Activated CD4-positive, alpha-beta memory T cell treated with anti-CD3 and anti-CD28 coated beads for 36 hours (primary cell): ENCODE measurements around the gene CCL22. TPM values are rescaled to one million over a fixed set of nuclear protein-coding genes. Genes with fewer than 3 reads are reported as not detected.
"Not testable (repeated sequence)": the region's sequence is repeated elsewhere in the genome, so short reads cannot be mapped to it uniquely, and the experiment has no call there.

ENCODE experiments used
- CTCF ChIA-PET: fragments of 350-600 bp; sonication (Branson Sonifier 250); formaldehyde crosslinking; loops from one replicate; lab custom pipeline; 2021; ENCODE audit warnings: antibody characterized with exemption, inconsistent platforms; lab: Charles Lee
- POLR2A ChIA-PET: fragments of 350-600 bp; sonication (Branson Sonifier 250); formaldehyde crosslinking; loops from one replicate; lab custom pipeline; 2021; ENCODE audit warnings: antibody characterized with exemption; lab: Charles Lee
- DNase-seq: peaks from one replicate; pipeline ENCODE4 v3.0.0-alpha.2; 2020
- H3K27ac Mint-ChIP-seq: one replicate; pipeline ENCODE4 v1.8.0; 2021; ENCODE audit warnings: mixed read lengths
- H3K27me3 Mint-ChIP-seq: one replicate; pipeline ENCODE4 v1.8.0; 2021; ENCODE audit warnings: mixed read lengths
- H3K36me3 Mint-ChIP-seq: one replicate; pipeline ENCODE4 v1.8.0; 2021; ENCODE audit warnings: mixed read lengths
- H3K4me1 Mint-ChIP-seq: one replicate; pipeline ENCODE4 v1.8.0; 2021; ENCODE audit warnings: low read depth, mixed read lengths
- H3K4me3 Mint-ChIP-seq: one replicate; pipeline ENCODE4 v1.8.0; 2021; ENCODE audit warnings: mild to moderate bottlenecking, mixed read lengths
- H3K9me3 Mint-ChIP-seq: one replicate; pipeline ENCODE4 v1.8.0; 2021; ENCODE audit warnings: mixed read lengths
- intact Hi-C: fragments of 100-400 bp; cut with micrococcal nuclease; formaldehyde crosslinking; loops from one replicate; pipeline ENCODE4 v1.15.1; 2023
- total RNA-seq, 2 experiments: library from RNA; stranded (reverse); gene quantifications; one replicate each; pipeline ENCODE4 v1.2.3, GENCODE V29; 2021

Gene CCL22
- total RNA-seq, 2 experiments from 2014 or later: 1.5 to 1.7 TPM

- H3K4me3 Mint-ChIP-seq: no peak overlapping the region
- H3K9me3 Mint-ChIP-seq: peaks cover 10% of the 10 kb centered on the region
- H3K27ac Mint-ChIP-seq: no peak overlapping the region
- H3K36me3 Mint-ChIP-seq: no peaks in the 10 kb centered on the region
- intact Hi-C loops: no loop called here
- POLR2A ChIA-PET: no interaction called here
- CTCF ChIA-PET: interaction anchor here (2.4 kb wide), 1 partner anchor 85 kb away, joined by 6 read pairs; no protein-coding TSS in a partner anchor
- DNase-seq: no peak
- peaks cover 7% of the 10 kb centered on the region for H3K27me3 Mint-ChIP-seq
- H3K4me1 Mint-ChIP-seq: peaks cover 3% of the 10 kb centered on the region
These were observed 27.2 kb upstream of the CCL22 start for GRCh38 chr16:57331355-57331754.

GRCh38 chr16:57333402-57333801 is 25.2 kb upstream of the CCL22 start:
- no peak for DNase-seq
- intact Hi-C loops: no loop called here
- H3K9me3 Mint-ChIP-seq: peaks cover 8% of the 10 kb centered on the region
- POLR2A ChIA-PET: no interaction called here
- H3K36me3 Mint-ChIP-seq: no peaks in the 10 kb centered on the region
- CTCF ChIA-PET: no interaction called here
- peaks cover 7% of the 10 kb centered on the region for H3K27me3 Mint-ChIP-seq
- no peak overlapping the region for H3K27ac Mint-ChIP-seq
- H3K4me3 Mint-ChIP-seq: no peak overlapping the region
- peaks cover 3% of the 10 kb centered on the region for H3K4me1 Mint-ChIP-seq

GRCh38 chr16:57335366-57335765 is 23.2 kb upstream of the CCL22 start:
- ChIA-PET CTCF (no interaction called here), POLR2A (no interaction called here)
- no peak for DNase-seq
- H3K9me3 Mint-ChIP-seq: peaks cover 8% of the 10 kb centered on the region
- peaks cover 9% of the 10 kb centered on the region for H3K27me3 Mint-ChIP-seq
- H3K36me3 Mint-ChIP-seq: no peaks in the 10 kb centered on the region
- peaks cover 8% of the 10 kb centered on the region for H3K4me1 Mint-ChIP-seq
- no peak overlapping the region for H3K27ac Mint-ChIP-seq
- H3K4me3 Mint-ChIP-seq: no peak overlapping the region
- intact Hi-C loops: no loop called here

- Mint-ChIP-seq H3K27me3 (peaks cover 26% of the 10 kb centered on the region), H3K4me3 (no peak overlapping the region), H3K27ac (no peak overlapping the region), H3K36me3 (no peaks in the 10 kb centered on the region), H3K9me3 (no peaks in the 10 kb centered on the region), H3K4me1 (peaks cover 15% of the 10 kb centered on the region)
- ChIA-PET CTCF (no interaction called here), POLR2A (no interaction called here)
- intact Hi-C loops: no loop called here
- no peak for DNase-seq
These were observed 17.5 kb upstream of the CCL22 start for GRCh38 chr16:57341062-57341440.

- Mint-ChIP-seq H3K36me3 (no peaks in the 10 kb centered on the region), H3K4me3 (no peak overlapping the region), H3K27ac (no peak overlapping the region), H3K4me1 (peaks cover 15% of the 10 kb centered on the region), H3K27me3 (peaks cover 30% of the 10 kb centered on the region), H3K9me3 (no peaks in the 10 kb centered on the region)
- ChIA-PET CTCF (no interaction called here), POLR2A (no interaction called here)
- no peak for DNase-seq
- intact Hi-C loops: no loop called here
These were observed 16.9 kb upstream of the CCL22 start for GRCh38 chr16:57341441-57342303.

GRCh38 chr16:57342606-57343005 is 16.0 kb upstream of the CCL22 start:
- H3K9me3 Mint-ChIP-seq, H3K4me3 Mint-ChIP-seq, H3K27ac Mint-ChIP-seq, POLR2A ChIA-PET, CTCF ChIA-PET, H3K36me3 Mint-ChIP-seq, DNase-seq, intact Hi-C loops: not testable (repeated sequence)
- Mint-ChIP-seq H3K27me3 (peaks cover 37% of the 10 kb centered on the region), H3K4me1 (peaks cover 15% of the 10 kb centered on the region)

- Mint-ChIP-seq H3K27me3 (peaks cover 42% of the 10 kb centered on the region), H3K4me1 (peaks cover 15% of the 10 kb centered on the region), H3K9me3 (no peaks in the 10 kb centered on the region), H3K27ac (no peak overlapping the region), H3K36me3 (no peaks in the 10 kb centered on the region), H3K4me3 (no peak overlapping the region)
- ChIA-PET CTCF (no interaction called here), POLR2A (no interaction called here)
- DNase-seq: no peak
- intact Hi-C loops: no loop called here
These were observed 15.4 kb upstream of the CCL22 start for GRCh38 chr16:57343221-57343620.

GRCh38 chr16:57344094-57344493 is 14.5 kb upstream of the CCL22 start:
- POLR2A ChIA-PET, DNase-seq, intact Hi-C loops, H3K4me3 Mint-ChIP-seq, H3K36me3 Mint-ChIP-seq, H3K9me3 Mint-ChIP-seq, H3K27ac Mint-ChIP-seq, CTCF ChIA-PET: not testable (repeated sequence)
- Mint-ChIP-seq H3K27me3 (peaks cover 50% of the 10 kb centered on the region), H3K4me1 (peaks cover 18% of the 10 kb centered on the region)

- DNase-seq: no peak
- ChIA-PET CTCF (no interaction called here), POLR2A (no interaction called here)
- intact Hi-C loops: no loop called here
- H3K9me3 Mint-ChIP-seq: no peaks in the 10 kb centered on the region
- peaks cover 18% of the 10 kb centered on the region for H3K4me1 Mint-ChIP-seq
- no peak overlapping the region for H3K4me3 Mint-ChIP-seq
- peaks cover 53% of the 10 kb centered on the region for H3K27me3 Mint-ChIP-seq
- no peaks in the 10 kb centered on the region for H3K36me3 Mint-ChIP-seq
- no peak overlapping the region for H3K27ac Mint-ChIP-seq
These were observed 13.6 kb upstream of the CCL22 start for GRCh38 chr16:57345021-57345420.

GRCh38 chr16:57345666-57346204 is 12.8 kb upstream of the CCL22 start:
- Mint-ChIP-seq H3K27ac (no peak overlapping the region), H3K4me3 (no peak overlapping the region), H3K36me3 (no peaks in the 10 kb centered on the region), H3K9me3 (no peaks in the 10 kb centered on the region), H3K4me1 (peaks cover 18% of the 10 kb centered on the region), H3K27me3 (peaks cover 54% of the 10 kb centered on the region)
- DNase-seq: no peak
- POLR2A ChIA-PET: no interaction called here
- intact Hi-C loops: no loop called here
- CTCF ChIA-PET: interaction anchor here (0.8 kb wide), 1 partner anchor 116 kb away, joined by 3 read pairs; no protein-coding TSS in a partner anchor

GRCh38 chr16:57347858-57348257 is 10.7 kb upstream of the CCL22 start:
- H3K4me3 Mint-ChIP-seq: no peak overlapping the region
- ChIA-PET POLR2A (interaction anchor here (0.6 kb wide), 1 partner anchor 102 kb away, joined by 3 read pairs; no protein-coding TSS in a partner anchor), CTCF (no interaction called here)
- H3K9me3 Mint-ChIP-seq: no peaks in the 10 kb centered on the region
- H3K27me3 Mint-ChIP-seq: peaks cover 47% of the 10 kb centered on the region
- H3K27ac Mint-ChIP-seq: no peak overlapping the region
- H3K36me3 Mint-ChIP-seq: no peaks in the 10 kb centered on the region
- no peak for DNase-seq
- intact Hi-C loops: no loop called here
- peaks cover 18% of the 10 kb centered on the region for H3K4me1 Mint-ChIP-seq

- Mint-ChIP-seq H3K36me3 (no peaks in the 10 kb centered on the region), H3K9me3 (no peaks in the 10 kb centered on the region), H3K4me1 (peaks cover 18% of the 10 kb centered on the region), H3K27me3 (peaks cover 44% of the 10 kb centered on the region), H3K27ac (no peak overlapping the region), H3K4me3 (no peak overlapping the region)
- intact Hi-C loops: no loop called here
- no peak for DNase-seq
- POLR2A ChIA-PET: interaction anchor here (0.6 kb wide), 1 partner anchor 102 kb away, joined by 3 read pairs; no protein-coding TSS in a partner anchor
- CTCF ChIA-PET: no interaction called here
These were observed 10.3 kb upstream of the CCL22 start for GRCh38 chr16:57348327-57348726.
